ENCODE measurements around the gene STX1B.

GRCh38 chr16:31033709-31034492 is 23.5 kb upstream of the STX1B start:
- TF ChIP-seq CTCF (IDR thresholded peaks at IDR 0.05) (peak in 1 of 6 experiments; percentile 10), POLR2A (IDR thresholded peaks at IDR 0.05) (peak; percentile 35 to 60)
